ENCODE results near the gene YOD1.

- TF ChIP-seq CTCF (IDR thresholded peaks at IDR 0.05; ENCODE audit: low read depth, low read length, poor library complexity, severe bottlenecking), result no peak
- no peak for TF ChIP-seq EZH2phosphoT487 (IDR thresholded peaks at IDR 0.05; ENCODE audit: borderline replicate concordance, low read length)
These were observed 37.2 kb upstream of the YOD1 start for GRCh38 chr1:207088161-207088560.

Data from DOHH2 (cell line).